DLD1 (cell line): ENCODE measurements around the gene FAM217B.
"Not testable (repeated sequence)": the region's sequence is repeated elsewhere in the genome, so short reads cannot be mapped to it uniquely, and the experiment has no call there.

Experiments
- in situ Hi-C: cut with HindIII; loops from 2 replicates; pipeline ENCODE4 v1.10.0; 2017; ENCODE audit warnings: low sequenced_read_pairs

The FAM217B gene

GRCh38 chr20:59938221-59938620, 2.0 kb upstream of the FAM217B start:
- in situ Hi-C loops = no loop called here

GRCh38 chr20:59938696-59939051, 1.5 kb upstream of the FAM217B start:
- in situ Hi-C loops = no loop called here

DNA sequence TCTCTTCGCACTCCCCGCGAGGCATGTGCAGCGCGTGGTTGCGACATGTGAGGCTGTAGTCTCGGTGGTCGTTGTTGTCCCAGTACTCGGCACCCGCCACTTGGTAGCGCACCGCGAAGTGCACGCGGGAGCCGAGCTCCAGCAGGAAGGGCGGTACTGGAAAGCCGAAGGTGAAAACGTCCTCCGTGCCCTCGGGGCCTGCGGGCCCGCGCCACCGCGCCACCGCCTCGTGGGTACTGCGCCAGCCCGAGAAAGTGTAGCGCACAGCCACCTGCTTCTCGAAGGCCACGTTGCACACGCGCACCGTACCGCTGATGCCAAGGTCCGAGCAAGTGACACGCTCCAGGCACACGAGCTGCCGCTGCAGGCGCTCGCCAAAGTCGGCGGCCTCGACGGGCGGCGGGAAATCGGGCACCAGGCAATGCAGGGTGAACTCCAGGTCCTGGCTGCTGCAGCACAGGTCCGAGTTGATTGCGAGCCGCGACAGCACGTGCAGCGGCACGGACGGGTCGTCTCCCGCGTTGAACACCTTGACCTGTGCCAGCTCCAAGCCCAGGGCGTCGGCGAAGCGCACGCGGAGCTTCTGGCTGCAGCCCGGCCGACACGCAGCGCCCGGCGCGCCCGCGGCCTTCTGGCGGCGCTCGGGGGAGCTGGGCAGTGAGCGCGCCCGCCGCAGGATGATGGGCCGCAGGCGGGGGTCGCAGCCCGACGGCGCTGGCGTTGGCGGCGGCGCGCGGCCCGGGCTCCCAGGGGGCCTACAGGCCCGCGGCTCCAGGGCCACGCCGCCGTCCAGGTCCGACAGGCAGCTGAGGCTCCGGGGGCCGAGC, 924 bp upstream of the FAM217B start:
- in situ Hi-C loops = no loop called here

GRCh38 chr20:59939879-59940128, 385 bp upstream of the FAM217B start:
- in situ Hi-C loops = no loop called here

GRCh38 chr20:59940956-59941294, 736 bp downstream of the FAM217B start:
- in situ Hi-C loops = no loop called here

DNA sequence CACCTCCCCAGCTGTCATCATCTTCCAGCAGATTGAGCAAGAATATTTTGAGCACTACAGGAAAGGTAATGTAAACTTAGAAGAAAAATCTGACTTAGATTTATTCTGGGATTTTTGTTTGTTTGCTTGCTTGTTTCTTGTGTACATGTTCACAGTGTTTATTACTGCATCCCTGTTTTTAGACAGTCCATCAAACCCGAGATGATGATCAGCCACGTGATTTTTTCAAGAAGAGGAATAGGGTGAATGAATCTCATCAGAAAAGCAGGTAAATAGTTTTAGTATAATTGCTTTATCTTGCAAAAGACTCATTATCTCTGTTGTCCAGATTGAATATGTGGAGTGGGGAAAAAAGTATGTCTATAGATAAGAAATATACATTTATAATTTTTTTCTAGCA, 2.1 kb downstream of the FAM217B start:
- in situ Hi-C loops = no loop called here

DNA sequence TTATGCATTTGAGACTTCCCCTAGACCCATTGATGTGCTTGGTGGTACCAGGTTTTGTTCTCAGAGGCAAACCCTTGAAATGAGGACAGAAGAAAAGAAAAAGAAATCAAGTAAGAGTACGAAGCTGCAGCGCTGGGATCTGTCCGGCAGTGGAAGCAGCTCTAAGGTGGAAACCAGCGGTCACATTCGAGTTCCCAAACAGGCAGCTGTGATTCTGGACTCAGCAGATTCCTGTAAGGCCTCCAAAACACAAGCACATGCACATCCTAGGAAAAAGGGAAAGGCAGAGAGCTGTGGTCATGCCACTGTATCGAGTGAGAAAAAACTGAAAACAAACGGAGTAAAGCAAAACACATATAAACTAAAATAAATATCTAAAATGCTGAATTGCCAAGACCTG, 4.5 kb downstream of the FAM217B start:
- in situ Hi-C loops = no loop called here

DNA sequence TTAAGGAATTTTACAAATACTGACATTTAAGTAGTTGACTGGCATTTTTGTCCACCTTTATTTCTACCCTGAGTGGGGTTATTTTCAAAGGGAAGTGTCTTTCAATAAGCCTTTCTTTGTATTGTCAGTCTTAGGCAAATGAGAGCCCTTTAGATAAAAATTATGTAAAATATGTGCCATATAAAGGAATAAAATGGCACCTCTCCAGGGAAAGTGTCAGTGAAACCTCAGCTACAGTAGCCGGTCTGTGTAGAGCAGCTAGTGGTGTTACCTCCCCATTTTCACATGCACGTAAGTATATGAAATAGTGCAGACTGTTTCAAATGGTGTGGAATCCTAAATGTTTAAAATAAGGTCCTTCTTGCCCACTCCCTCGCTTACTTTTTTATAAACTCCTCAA, 5.0 kb downstream of the FAM217B start:
- in situ Hi-C loops = no loop called here

DNA sequence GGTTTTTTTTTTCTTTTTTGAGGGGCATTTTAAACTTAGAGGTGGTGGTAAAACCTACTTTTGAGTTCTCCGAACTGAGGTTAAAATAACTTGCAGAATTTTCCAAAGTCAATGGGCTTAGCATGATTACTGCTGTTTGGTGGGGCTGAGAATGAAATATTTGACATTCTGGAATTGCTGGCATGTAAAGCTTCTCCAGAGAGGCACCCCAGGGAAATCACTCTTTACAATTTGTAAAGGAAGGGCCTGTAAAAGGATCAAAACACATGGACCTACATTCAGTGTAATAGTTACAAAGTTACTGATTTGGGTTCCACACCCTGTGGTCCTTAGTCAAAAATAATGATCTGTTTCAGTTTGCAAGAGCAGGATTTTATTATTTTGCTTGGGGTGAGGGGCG, 5.5 kb downstream of the FAM217B start:
- in situ Hi-C loops = no loop called here

DNA sequence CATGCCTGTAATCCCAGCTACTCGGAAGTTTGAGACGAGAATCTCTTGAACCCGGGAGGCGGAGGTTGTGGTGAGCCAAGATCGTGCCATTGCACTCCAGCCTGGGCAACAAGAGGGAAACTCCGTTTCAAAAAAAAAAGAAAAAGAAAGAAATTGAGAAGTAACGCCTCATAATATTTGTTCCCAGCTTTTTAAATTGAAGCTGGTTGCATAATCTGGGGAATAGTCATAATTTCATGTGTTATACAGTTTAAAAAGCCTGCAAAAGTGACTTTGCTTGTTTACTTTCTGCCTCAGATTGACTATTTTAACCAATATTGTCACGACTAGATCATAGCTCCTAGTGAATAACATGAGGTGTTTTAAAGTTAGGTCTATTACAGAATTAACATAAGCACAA, 7.2 kb downstream of the FAM217B start:
- in situ Hi-C loops = no loop called here

DNA sequence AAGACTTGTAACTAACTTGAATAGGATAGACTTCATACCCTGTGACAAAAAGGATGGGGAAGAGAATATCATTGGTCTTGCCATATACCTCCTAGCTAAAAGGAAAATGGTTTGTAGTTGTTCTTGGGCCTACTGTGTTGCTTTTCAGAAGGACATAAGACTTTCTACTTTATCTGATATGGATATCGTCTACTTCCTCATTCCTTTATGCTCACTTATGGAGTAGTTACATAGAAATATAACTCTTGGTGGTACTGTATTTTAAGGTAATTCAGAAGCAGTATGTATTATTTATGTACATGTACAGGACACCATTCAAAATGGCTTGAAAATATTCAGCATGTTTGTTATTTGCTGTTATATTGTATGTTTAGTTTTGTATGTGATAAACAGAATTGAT, 8.0 kb downstream of the FAM217B start:
- in situ Hi-C loops = no loop called here

- in situ Hi-C loops = no loop called here
These were observed 8.9 kb downstream of the FAM217B start for GRCh38 chr20:59948828-59949720.

DNA sequence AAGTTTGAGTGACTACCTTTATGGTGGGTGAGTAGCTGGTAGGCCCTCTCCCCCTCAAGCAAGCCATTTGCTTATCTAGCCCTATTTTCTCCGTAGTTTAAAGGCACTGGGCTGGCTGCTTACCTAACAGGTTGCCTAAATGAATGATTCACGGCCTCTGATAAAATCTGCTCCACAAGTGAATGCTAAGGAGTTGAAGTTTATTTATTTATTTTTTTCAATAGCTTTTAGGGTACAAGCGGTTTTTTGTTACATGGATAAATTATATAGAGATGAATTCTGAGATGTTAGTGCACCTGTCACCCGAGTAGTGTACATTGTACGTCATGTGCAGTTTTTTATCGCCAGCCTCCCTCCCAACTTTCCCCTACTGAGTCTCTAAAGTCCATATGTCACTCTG, 9.7 kb downstream of the FAM217B start:
- in situ Hi-C loops = no loop called here

DNA sequence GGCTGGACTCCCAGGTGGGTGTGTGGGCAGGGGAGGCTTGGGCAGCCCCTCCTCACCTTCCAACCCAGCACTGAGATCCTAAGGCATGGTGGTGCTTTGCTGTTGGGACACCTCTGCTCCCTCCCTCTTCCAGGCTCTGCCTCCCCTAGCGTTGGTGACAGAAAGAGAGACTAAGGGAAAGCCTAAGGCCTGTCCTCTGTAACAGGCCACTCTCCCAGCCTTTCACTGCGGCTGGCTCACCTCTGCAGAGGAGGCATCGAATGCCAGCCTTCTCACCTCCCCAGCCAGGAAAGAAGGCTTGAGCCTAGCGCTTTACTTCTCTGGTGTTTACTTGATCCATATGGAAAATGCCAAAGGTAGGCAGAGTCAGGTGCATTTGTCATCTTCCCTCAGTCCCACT, 14.5 kb downstream of the FAM217B start:
- in situ Hi-C loops = no loop called here

GRCh38 chr20:59955131-59955796, 15.1 kb downstream of the FAM217B start:
- in situ Hi-C loops = no loop called here

DNA sequence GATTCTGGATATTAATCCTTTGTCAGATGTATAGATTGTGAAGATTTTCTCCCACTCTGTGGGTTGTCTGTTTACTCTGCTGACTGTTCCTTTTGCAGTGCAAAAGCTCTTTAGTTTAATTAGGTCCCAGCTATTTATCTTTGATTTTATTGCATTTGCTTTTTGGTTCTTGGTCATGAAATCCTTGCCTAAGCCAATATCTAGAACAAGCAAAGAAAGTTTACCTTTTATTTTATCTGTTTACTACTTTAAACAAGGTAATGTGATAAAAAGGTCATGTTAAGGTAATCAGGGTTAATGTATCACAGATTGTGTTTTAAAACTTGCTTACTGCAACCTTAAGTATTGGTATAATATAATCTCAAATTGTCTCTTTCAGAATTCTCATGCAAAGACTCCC, 17.4 kb downstream of the FAM217B start:
- in situ Hi-C loops = not testable (repeated sequence)

- in situ Hi-C loops = no loop called here
These were observed 17.9 kb downstream of the FAM217B start, which contains the start of gene CDH26 for GRCh38 chr20:59958123-59958522. Gene CDH26 (plus strand): TSS chr20:59958423. CDS start chr20:59958727, 304 bp downstream.

GRCh38 chr20:59958626-59959025, 18.4 kb downstream of the FAM217B start:
- in situ Hi-C loops = no loop called here

DNA sequence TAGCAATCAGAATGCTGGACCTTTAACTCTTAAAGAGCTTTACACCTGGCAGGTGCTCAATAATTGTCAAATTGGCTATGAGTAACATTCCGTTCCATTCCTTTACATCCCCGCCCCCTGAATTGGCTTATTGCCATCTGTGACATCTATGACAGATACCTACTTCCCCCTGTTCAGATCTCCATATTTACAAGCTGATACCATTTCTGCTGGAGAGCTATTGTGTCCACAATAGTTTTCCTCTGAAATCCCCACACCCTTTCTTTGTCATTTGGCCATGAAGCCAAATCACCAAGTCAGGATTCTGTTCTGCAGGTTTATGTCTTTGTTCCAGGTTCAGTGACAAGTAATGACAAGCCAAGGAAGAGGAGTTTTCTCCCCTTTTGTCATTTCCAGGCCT, 21.2 kb downstream of the FAM217B start:
- in situ Hi-C loops = no loop called here

GRCh38 chr20:59962155-59962554, 22.0 kb downstream of the FAM217B start:
- in situ Hi-C loops = no loop called here

DNA sequence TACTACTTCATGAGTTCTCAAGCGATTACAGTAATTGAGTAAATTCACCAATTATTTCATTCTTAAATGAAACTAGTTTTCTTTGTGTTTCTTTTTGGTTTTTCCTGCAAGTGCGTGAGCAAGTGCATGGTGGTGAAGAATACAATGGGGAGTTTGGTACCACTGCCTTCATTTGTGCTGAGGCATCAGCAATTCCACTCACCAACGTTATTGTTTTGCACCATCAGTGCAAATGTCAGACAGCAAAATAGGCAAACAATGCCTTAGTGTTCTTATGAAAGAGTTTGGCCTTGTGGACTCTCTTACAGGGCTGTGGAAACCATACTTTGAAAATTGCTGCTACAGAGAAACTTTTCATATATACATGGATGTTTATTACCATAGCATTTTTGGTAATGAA, 26.2 kb downstream of the FAM217B start:
- in situ Hi-C loops = no loop called here

DNA sequence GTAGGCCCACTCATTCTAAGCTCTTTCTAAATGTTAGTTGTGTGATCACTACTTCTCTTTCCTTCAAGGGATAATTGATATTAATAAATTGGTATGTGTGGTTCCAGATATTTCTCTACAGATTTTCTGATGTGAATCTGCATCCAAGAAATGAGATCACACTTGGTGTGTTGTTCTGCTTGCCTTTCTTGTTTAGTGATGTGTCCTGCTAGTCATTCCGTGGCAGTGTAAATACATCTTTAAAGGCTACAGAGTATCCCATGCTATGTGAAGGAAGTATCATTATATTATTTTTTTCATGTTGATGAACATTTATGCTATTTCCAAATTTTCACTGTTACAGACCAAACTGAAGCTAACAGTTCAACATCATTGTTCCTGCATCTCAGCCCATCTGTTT, 31.2 kb downstream of the FAM217B start:
- in situ Hi-C loops = no loop called here
